GOT3 (cell line): ENCODE results near the gene TEKT3.

Experiments used
- DNase-seq: peaks from one replicate; lab custom pipeline; 2025; ENCODE audit warnings: mixed read lengths; lab: John Stamatoyannopoulos, UW

The TEKT3 gene

DNA sequence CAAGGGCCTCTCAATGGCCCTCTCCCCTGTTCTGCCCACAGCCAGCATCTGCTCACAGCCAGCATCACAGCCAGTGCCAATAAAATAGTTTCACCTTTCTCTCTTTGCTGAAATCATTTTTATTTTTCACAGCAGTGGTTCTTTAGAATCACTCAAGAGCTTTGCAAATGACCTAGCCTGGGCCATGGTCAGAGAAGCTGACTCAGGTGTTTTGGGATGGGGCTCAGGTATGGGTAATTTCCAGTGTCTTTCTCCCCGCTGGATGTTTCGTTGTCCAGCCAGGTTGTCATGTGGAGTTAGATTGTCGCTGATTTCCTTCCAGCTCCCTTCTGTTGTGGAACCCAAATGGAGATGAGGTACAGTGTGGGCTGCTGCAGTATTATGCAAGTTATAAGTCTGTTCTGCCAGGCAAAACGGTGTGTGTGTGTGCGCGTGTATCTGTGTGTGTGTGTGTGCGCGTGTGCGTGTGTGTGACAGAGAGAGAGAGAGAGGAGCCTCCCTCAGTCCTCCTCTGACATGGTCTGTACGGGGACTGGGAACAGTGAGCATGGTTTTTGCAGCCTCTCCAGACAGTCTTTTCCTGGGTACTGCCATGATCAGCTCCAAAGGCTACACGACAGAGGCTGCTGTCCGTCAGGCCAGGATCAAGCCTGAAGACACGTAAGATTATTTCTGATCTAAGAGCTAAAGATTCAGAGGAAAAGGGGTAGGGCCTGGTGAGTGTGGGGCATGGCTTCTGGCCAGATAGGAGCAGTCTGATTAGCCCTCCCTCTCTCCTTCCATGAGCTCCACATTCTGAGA lies 74.9 kb downstream of the TEKT3 start:
- no peak for DNase-seq

DNA sequence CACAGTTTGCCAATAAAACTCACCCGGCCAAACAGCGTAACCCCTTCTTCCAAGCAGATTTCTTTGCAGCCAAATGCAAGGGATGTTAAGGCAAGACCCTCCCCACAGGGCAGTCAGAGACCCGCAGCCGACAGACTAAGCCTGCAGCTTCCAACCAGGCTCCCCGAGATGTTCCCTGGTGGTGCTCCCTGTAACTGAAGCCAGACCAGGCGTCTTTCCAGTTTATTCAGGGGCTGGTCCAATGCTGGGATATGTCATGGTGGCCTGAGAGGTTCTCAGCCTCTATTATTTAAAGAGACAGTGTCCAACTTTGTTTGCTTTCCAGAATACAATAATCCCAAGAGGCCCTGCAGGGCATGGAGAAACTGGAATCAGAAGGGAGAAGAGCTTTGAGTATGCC lies 76.3 kb downstream of the TEKT3 start, which contains the start of gene PMP22:
Gene PMP22, minus strand, starts transcription at position 196 of the 400 bp plus-strand sequence. CDS start 4,599 bp downstream, outside the sequence.
- DNase-seq: no peak

DNA sequence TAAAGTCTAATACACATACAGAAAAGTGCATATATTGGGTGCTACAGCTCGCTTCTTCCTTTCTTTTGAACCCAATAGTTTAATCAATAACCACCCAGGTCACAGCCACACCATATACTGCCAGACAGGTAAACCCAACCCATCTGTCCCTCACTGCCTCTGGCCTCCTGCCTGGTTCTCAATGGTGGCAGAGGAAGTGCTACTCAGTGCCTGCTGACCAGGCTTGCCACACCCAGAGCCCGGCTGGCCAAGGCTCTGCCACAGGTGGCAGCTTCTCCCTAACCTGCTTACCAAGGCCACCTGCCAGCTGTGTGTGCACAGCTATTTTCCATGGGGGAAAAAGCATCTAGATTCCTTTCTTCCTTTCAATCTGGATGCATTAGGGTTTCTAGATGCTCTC lies 76.9 kb downstream of the TEKT3 start:
- no peak for DNase-seq

DNA sequence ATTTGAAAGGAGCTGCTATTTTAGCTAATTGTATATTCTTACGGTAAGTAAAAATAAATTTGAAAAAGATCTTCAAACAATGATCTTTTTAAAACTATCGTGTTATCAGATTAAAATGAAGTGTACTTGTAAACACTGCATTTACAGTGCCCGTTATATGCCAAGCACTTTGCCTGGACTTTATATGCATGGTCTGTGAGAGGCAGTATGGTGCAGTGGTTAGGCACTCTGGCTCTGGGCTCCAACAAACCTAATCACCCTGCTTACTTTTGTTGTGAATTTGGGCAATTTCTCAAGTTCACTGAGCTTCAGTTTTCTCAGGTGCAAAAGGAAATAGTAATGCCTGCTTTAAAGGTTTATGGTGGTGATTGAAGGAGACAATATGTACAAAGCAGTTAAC lies 77.7 kb downstream of the TEKT3 start:
- DNase-seq: no peak

DNA sequence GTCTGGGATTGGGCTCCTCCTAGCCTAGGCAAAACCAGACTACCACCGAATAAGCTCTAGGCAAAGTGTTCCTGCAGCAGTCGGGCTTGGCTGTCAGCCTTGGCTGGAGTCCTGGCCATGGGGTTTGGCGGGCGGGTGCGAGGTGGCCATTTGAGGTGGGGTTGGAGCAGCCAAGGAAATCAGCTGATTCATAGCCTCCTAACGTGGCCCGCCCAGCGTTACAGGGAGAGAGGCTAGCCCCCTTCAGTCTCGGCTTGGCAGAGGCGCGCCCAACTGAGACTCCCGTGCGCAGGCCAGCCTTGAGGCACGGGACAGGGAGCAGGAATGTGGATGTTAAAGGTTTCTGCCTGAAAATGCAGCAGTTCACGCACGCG lies 78.2 kb downstream of the TEKT3 start:
- peak; percentile 43 for DNase-seq

DNA sequence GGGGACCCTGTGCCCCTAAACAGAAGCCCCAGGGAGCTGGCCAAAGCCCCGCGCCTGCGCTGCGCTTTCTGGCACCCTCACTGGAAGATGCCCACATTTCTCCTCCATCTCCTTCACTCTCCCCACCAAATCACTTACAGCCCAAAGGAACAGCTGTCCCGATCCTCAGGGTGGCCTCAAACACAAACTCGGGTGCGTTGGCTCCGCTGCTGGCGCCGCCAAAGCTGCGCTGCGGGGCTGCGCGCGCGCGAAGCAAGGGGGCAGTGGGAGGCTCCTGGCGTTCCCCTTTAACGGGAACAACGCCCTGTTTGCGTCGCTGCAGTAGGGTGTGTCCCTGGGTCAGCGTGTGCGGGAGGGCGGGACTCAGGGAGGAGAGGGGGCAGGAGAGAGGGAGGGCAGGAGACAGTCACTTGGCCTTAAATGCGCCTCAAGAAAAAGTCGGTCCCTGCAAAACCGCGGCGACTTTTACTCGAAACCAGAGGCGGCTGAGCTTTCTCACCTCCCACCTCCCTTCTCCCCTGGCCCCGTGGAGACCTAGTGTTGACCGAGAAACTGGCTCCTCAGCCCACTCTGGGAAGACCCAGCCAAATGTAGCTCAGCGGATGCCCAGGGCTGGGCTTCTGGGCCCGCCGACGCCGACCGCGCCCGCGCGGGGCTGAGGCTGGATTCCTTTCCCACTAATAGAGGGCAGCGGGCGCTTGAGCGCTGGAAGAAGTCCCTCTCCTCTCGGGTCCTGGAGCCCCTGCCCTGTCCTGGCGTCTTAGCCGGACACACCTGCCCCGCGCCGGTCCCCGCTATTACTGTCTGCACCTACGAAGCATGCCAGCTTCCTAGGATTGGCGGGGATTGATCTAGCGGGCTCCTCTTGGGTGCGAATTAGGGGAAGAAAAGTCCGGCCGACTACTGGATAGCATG lies 78.8 kb downstream of the TEKT3 start:
- no peak for DNase-seq

DNA sequence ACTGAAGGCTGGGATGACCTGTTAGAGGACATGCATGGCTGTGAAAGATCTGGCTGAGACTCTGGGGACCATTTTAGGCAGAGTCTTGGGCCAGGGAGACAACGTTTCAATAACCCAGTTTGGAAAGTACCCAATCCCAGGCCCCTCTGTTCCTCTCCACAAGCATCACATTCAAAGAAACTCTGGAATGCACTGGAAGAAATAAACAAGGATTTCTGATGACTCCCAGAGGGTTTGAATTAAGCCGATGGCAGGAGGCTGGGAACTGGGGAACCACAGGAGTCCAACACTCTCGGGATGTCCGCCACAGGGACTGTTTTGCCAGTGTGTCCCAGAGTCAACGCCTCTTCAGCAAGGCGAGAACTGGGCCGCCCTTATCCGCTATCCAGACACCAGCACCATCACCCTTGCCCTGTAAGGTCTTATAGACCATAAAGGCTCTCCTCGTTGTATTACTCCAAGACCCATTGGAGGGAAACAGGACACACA lies 79.6 kb downstream of the TEKT3 start:
- no peak for DNase-seq

DNA sequence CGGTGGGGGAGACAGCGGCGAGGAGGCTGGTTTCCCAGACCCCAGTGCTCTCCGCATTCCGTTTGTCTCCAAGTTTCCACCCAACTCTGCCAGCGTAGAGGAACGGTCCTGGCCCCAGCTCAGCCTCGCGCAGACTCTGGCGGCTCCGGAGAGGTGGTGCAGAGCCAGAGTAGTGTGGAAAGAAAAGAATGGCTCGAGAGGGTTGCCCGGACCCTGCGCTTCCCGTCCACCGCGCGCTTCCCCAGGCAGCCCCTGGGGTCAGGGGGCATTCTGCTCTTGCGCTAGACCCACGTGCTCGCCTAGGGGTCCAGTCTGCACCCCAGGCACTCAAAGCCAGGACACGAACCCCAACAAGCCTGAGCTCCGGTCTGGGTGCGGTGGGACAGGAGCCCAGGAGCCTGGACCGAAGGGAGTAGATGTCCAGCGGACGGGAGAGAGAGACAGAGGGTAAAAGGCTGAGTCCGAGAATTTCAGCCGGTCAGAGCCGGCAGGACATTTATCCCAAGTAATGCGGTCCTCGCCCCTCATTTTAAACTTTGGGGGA lies 80.1 kb downstream of the TEKT3 start:
- no peak for DNase-seq

DNA sequence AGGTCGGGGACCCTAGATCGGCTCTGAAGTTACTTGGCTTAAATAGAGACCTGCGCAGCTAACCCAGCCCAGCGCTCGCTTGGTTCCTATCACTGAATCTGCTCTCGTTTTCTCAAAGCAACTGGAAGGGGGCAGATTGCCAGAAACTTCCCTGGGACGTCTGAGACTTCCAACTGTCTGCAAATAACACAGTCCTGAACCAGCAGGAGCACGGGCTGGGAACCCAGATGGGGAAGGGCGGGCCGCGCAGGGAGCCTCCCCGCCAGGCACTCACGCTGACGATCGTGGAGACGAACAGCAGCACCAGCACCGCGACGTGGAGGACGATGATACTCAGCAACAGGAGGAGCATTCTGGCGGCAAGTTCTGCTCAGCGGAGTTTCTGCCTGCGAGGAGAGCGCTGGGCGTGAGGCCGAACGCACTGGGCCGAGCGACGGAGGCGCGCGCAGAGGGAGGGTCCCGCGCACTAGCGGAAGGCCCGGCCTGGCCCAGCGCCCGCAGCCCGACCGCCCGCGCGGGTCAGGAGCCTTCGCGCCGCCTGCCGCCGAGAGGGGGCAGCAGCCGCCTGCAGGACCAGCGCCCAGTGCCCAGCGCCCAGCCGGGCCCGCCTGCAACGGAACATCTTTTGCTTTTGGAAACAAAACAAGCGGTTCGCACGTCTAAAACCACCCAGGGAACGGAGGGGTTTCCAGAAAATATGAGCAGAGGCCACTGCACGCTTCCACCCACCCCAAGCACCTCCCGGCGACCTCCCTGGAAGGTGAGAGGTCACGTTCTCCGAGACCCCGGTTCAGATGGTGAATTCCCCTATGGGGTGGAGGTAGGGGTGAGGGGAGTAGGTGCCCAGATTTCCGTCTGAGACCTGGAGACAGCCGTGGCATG lies 80.8 kb downstream of the TEKT3 start:
- DNase-seq: peak; percentile 64

DNA sequence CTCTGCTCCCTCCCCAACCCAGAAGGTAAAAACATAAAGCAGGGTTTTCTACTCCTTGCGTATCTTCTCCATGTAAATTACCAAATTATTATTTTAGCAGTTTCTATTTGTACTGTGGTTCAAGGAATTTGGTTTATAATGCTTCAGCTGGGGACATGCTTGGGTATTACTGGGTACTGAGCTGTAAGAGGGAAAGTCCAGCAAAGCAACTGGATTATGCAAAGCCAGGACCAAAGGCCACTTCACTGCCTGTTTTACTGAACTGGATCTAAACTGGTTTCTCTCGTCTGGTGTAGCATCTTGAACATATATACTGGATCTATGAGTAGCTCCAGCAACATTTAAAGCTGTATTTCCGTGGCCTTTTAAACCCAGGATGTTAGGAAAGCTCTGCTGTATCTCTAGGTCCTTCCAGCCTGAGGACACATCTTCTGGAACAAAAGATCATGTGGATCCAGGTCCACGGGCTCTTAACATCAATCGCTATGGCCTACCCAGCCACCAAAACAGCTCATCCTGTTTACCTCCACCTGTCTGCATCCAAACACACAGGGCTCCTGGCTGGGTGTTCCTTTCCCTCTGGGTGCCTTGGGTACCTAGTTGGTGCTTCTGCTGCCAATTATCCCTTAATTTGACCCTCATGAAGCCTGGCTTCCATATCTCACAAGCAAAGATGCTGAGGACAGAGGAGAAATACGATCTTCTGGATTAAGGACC lies 83.4 kb downstream of the TEKT3 start:
- DNase-seq: no peak

DNA sequence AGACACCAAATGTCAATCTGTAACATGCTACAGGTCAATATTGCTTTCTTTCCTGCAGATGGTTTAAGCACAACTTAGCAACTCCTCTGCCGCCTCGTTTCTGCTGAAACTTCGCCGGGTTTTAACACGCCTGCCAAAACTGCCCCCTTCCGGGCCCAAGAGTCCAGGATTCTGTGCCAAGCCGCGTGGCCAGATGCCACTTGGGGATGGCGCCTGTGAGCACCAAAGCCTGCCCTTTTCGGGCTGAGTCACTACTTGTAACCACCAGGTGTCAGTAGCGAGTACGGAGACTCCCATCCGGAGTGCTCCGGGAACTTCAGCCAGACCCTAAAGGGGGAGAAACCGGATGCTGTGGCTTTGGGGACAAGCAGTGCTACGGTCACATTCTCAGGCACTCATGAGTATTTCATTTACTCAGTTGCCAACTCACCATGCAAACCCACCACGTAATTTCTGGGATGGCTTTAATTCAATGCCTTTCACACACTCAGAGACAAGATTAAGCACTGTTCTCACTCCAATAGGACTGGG lies 84.1 kb downstream of the TEKT3 start:
- peak; percentile 42 for DNase-seq

DNA sequence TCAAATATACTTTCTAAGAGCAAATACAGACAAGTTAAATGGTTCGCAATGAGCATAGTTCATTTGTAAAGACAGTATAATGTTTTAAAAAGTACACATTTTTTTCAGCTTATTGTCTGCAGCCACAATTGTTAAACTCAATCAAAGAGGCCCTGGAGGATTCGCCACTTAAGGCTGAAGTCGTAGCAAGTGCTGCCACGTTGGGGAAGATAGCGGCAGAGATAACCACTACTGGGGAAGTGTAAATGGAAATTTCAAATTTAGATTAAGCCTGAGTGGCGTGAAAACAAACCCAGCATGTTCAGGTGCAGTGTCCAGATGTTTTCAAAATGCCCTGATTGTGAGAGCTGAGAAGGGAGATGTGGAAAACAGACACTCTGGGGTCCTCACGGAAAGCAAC lies 84.7 kb downstream of the TEKT3 start:
- DNase-seq: no peak

DNA sequence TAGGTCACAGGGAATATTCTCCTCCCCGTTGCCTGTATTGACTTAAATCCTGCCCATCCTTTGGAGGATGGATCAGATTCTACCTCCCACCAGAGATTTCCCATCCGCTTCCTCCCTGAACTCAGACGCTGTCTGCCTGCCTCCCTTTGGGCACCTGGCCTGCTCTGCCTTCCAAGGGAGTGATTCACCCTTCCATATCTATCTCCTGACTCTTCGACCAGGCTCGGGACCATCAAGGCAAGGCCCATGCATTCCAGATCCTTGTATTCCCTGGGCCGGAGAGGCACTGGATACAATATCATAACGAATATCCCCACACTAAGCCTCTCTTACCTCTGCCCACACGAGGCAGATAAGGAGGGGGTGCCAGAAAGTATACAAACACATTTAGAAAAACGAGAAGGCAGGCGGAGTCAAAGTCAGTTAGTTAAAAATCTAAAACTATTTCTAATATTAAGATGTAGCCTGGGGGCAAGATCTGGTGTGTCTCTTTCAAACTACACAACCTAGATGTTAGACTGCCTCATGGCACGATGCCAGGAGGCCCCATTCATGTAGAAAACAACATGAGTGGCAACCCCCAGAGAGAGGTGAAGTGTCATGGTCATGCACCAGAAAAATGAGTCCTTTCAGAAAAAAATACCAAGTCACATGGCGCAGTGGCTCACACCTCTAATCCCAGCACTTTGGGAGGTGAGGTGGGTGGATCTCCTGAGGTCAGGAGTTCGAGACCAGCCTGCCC lies 85.5 kb downstream of the TEKT3 start:
- DNase-seq: no peak
